Naive thymus-derived CD8-positive, alpha-beta T cell (primary cell): ENCODE data around the gene MLLT6. TPM values are rescaled to one million over a fixed set of nuclear protein-coding genes. Genes with fewer than 3 reads are reported as not detected.
"Not testable (repeated sequence)": the region's sequence is repeated elsewhere in the genome, so short reads cannot be mapped to it uniquely, and the experiment has no call there.

Experiments
- ATAC-seq, 2 donors: fragments of 150-1000 bp; cut with Tn5 transposase in 1 of 2; sonication (Bioruptor Pico), chemical (Tn5 transposase) in 1 of 2; 1 replicate in 1 of 2; 2 replicates in 1 of 2; pipeline ENCODE4 v1.10.0; 2021; ENCODE audit warnings: mild to moderate bottlenecking in 2 of 2, moderate library complexity in 2 of 2
- POLR2A ChIA-PET: fragments of 350-600 bp; sonication (Branson Sonifier 250); formaldehyde crosslinking; loops from one replicate; lab custom pipeline; 2021; ENCODE audit warnings: antibody characterized with exemption; lab: Charles Lee
- DNase-seq, 10 donors: peaks; one replicate each; pipeline versions ENCODE4 v3.0.0 to v3.0.0-alpha.2; 2020 to 2022
- H3K27ac Mint-ChIP-seq, 10 donors: one replicate each; pipeline ENCODE4 v1.8.0; 2020 to 2022; ENCODE audit warnings: mild to moderate bottlenecking in 10 of 10, mixed read lengths in 10 of 10, moderate library complexity in 4 of 10, inconsistent platforms in 1 of 10
- H3K27me3 Mint-ChIP-seq, 5 donors: one replicate each; pipeline ENCODE4 v1.8.0; 2021 to 2022; ENCODE audit warnings: mixed read lengths in 5 of 5
- H3K36me3 Mint-ChIP-seq, 3 donors: one replicate each; pipeline ENCODE4 v1.8.0; 2020 to 2022; ENCODE audit warnings: mixed read lengths in 3 of 3, mild to moderate bottlenecking in 2 of 3, inconsistent platforms in 1 of 3
- H3K4me1 Mint-ChIP-seq, 4 donors: one replicate each; pipeline ENCODE4 v1.8.0; 2021 to 2022; ENCODE audit warnings: mixed read lengths in 4 of 4
- H3K4me3 Mint-ChIP-seq, 10 donors: one replicate each; pipeline ENCODE4 v1.8.0; 2020 to 2022; ENCODE audit warnings: mild to moderate bottlenecking in 10 of 10, mixed read lengths in 10 of 10, moderate library complexity in 6 of 10, inconsistent platforms in 1 of 10
- H3K9me3 Mint-ChIP-seq, 9 donors: one replicate each; pipeline ENCODE4 v1.8.0; 2020 to 2022; ENCODE audit warnings: mixed read lengths in 9 of 9, mild to moderate bottlenecking in 3 of 9, inconsistent platforms in 1 of 9, moderate library complexity in 1 of 9
- polyA plus RNA-seq, 3 donors: library from polyadenylated mRNA; unstranded; fragments of 300-500 nt; fragmentation: Illumina TruSeq; gene quantifications; one replicate each; pipeline ENCODE4 v1.2.3, GENCODE V29; 2021
- total RNA-seq, 8 experiments: library from RNA in 2 of 8; stranded (reverse) in 2 of 8; gene quantifications; one replicate each; pipeline ENCODE4 v1.2.3 and lab custom pipeline; 2021 to 2026

The MLLT6 gene
- total and polyA plus RNA-seq, 5 experiments from 2014 or later, result 5.5 to 489 (median 11.9) TPM

DNA sequence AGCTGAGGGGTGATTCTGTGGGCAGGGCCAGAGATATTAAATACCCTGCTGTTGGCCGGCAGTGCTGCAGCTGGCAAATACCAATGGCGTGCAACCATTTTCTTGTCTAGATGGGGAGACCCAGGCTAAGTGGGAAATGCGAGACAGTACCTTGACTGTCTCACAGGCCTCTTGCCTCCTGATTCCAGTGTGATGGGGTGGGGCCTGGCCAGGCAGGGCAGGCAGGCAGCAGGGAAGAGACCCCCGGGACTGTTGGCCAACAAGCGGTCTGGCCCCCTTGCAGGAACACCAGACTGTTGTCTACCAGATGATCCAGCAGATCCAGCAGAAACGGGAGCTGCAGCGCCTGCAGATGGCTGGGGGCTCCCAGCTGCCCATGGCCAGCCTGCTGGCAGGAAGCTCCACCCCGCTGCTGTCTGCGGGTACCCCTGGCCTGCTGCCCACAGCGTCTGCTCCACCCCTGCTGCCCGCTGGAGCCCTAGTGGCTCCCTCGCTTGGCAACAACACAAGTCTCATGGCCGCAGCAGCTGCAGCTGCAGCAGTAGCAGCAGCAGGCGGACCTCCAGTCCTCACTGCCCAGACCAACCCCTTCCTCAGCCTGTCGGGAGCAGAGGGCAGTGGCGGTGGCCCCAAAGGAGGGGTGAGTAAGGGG is 19.4 kb downstream of the MLLT6 start:
- POLR2A ChIA-PET, result interaction anchor here (12.1 kb wide), 1 partner anchor 15 kb away, joined by 395 read pairs; the partner anchor contains the start of gene MLLT6
- H3K9me3 Mint-ChIP-seq, result no peaks in the 10 kb centered on the region
- H3K4me3 Mint-ChIP-seq, result peak overlapping the region in 5 of 10 donors; percentile 4 to 52 (median 24)
- DNase-seq, result no peak
- H3K4me1 Mint-ChIP-seq, result peaks cover 21 to 73% (median 71%) of the 10 kb centered on the region in 4 donors
- H3K36me3 Mint-ChIP-seq, result peaks cover 0 to 43% (median 8%) of the 10 kb centered on the region in 3 donors
- no peak for ATAC-seq
- peaks cover 0 to 2% (median 0%) of the 10 kb centered on the region in 5 donors for H3K27me3 Mint-ChIP-seq
- H3K27ac Mint-ChIP-seq, result peak overlapping the region in 8 of 10 donors; percentile 38 to 92 (median 66)

- H3K4me1 Mint-ChIP-seq, result peaks cover 21 to 76% (median 71%) of the 10 kb centered on the region in 4 donors
These were observed 20.0 kb downstream of the MLLT6 start for GRCh38 chr17:38725066-38725465.

GRCh38 chr17:38726145-38726544 is 21.1 kb downstream of the MLLT6 start:
- peaks cover 0 to 31% (median 4%) of the 10 kb centered on the region in 3 donors for H3K36me3 Mint-ChIP-seq
- peak overlapping the region in 9 of 10 donors; percentile 43 to 93 (median 85) for H3K27ac Mint-ChIP-seq
- not testable (repeated sequence) for H3K9me3 Mint-ChIP-seq, ATAC-seq, DNase-seq, H3K27me3 Mint-ChIP-seq
- POLR2A ChIA-PET, result interaction anchor here (12.1 kb wide), 1 partner anchor 17 kb away, joined by 395 read pairs; the partner anchor contains the start of gene MLLT6
- H3K4me1 Mint-ChIP-seq, result peaks cover 22 to 79% (median 73%) of the 10 kb centered on the region in 4 donors
- peak overlapping the region in 5 of 10 donors; percentile 9 to 67 (median 39) for H3K4me3 Mint-ChIP-seq

More at GRCh38 chr17:38725066-38725465, 20.0 kb downstream of the MLLT6 start:
- Mint-ChIP-seq H3K4me3 (peak overlapping the region in 6 of 10 donors; percentile 5 to 52 (median 27)), H3K36me3 (peaks cover 0 to 40% (median 8%) of the 10 kb centered on the region in 3 donors), H3K27ac (peak overlapping the region in 7 of 10 donors; percentile 49 to 81 (median 70)), H3K27me3 (peaks cover 0 to 2% (median 0%) of the 10 kb centered on the region in 5 donors), H3K9me3 (no peaks in the 10 kb centered on the region)
- DNase-seq (no peak), ATAC-seq (no peak)
- POLR2A ChIA-PET, result interaction anchor here (12.1 kb wide), 1 partner anchor 16 kb away, joined by 395 read pairs; the partner anchor contains the start of gene MLLT6

DNA sequence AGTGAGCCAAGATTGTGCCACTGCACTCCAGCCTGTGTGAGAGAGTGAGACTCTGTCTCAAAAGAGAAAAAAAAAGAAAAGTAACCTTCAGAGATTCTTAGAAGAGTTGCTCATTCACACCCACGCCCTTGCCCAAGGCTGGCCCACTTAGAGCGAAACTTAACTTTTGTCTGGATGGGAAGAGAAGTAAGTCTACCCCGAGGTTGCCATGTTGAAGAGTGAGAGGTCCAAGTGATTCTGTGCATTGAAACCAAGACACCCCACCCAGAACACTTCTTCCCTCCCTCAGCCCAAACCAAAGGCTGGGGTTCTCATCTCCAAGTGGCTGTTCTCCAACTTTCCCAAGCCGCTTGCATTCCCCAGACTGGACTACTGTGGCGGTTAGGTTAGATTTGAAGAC is 22.7 kb downstream of the MLLT6 start:
- Mint-ChIP-seq H3K27me3 (peaks cover 0 to 2% (median 0%) of the 10 kb centered on the region in 5 donors), H3K4me1 (peaks cover 26 to 83% (median 81%) of the 10 kb centered on the region in 4 donors), H3K9me3 (no peaks in the 10 kb centered on the region), H3K36me3 (peaks cover 0 to 28% (median 3%) of the 10 kb centered on the region in 3 donors), H3K4me3 (peak overlapping the region; percentile 60 to 84 (median 72)), H3K27ac (peak overlapping the region; percentile 68 to 97 (median 90))
- ATAC-seq (no peak), DNase-seq (peak in 2 of 10 donors; percentile 35 to 40)
- POLR2A ChIA-PET, result interaction anchor here (1.5 to 12.1 kb wide), 8 partner anchors 18 to 169 kb away, joined by 4 to 395 read pairs (median 9); partner anchors contain the start of genes EPOP, LASP1, MLLT6 and PSMB3

- peak overlapping the region; percentile 68 to 97 (median 90) for H3K27ac Mint-ChIP-seq
- H3K27me3 Mint-ChIP-seq, result peaks cover 0 to 2% (median 0%) of the 10 kb centered on the region in 5 donors
- ATAC-seq (peak; percentile 50 to 74), DNase-seq (peak in 9 of 10 donors; percentile 60 to 90 (median 78))
- no peaks in the 10 kb centered on the region for H3K9me3 Mint-ChIP-seq
- peak overlapping the region; percentile 60 to 84 (median 72) for H3K4me3 Mint-ChIP-seq
- H3K36me3 Mint-ChIP-seq, result peaks cover 0 to 28% (median 0%) of the 10 kb centered on the region in 3 donors
- peaks cover 28 to 79% (median 78%) of the 10 kb centered on the region in 4 donors for H3K4me1 Mint-ChIP-seq
- POLR2A ChIA-PET, result interaction anchor here (0.9 to 12.1 kb wide), 10 partner anchors 18 to 230 kb away, joined by 3 to 395 read pairs (median 7); partner anchors contain the start of genes EPOP, LASP1, MLLT6 and PSMB3
These were observed 23.3 kb downstream of the MLLT6 start for GRCh38 chr17:38728290-38728831.

GRCh38 chr17:38729368-38729885 is 24.4 kb downstream of the MLLT6 start:
- peak overlapping the region; percentile 43 to 97 (median 84) for H3K27ac Mint-ChIP-seq
- ATAC-seq (no peak), DNase-seq (no peak)
- POLR2A ChIA-PET, result interaction anchor here (1.2 to 12.1 kb wide), 7 partner anchors 17 to 229 kb away, joined by 3 to 395 read pairs (median 11); partner anchors contain the start of genes EPOP, MLLT6 and PSMB3
- peak overlapping the region; percentile 60 to 84 (median 71) for H3K4me3 Mint-ChIP-seq
- H3K36me3 Mint-ChIP-seq, result peaks cover 0 to 20% (median 0%) of the 10 kb centered on the region in 3 donors
- H3K9me3 Mint-ChIP-seq, result no peaks in the 10 kb centered on the region
- peaks cover 29 to 82% (median 81%) of the 10 kb centered on the region in 4 donors for H3K4me1 Mint-ChIP-seq
- peaks cover 0 to 2% (median 0%) of the 10 kb centered on the region in 5 donors for H3K27me3 Mint-ChIP-seq

GRCh38 chr17:38729886-38730525 is 24.9 kb downstream of the MLLT6 start, which contains the start of gene CISD3:
TSS of gene CISD3 (plus strand) at chr17:38730341. CDS start at chr17:38730359, 18 bp downstream.
- peak; percentile 78 to 80 for ATAC-seq
- peaks cover 30 to 83% (median 82%) of the 10 kb centered on the region in 4 donors for H3K4me1 Mint-ChIP-seq
- DNase-seq, result peak; percentile 73 to 90 (median 84)
- H3K9me3 Mint-ChIP-seq, result no peaks in the 10 kb centered on the region
- H3K27ac Mint-ChIP-seq, result peak within 1 kb of the TSS; percentile 88 to 97 (median 96)
- peaks cover 0 to 16% (median 0%) of the 10 kb centered on the region in 3 donors for H3K36me3 Mint-ChIP-seq
- peaks cover 0 to 2% (median 0%) of the 10 kb centered on the region in 5 donors for H3K27me3 Mint-ChIP-seq
- peak within 1 kb of the TSS; percentile 84 to 98 (median 95) for H3K4me3 Mint-ChIP-seq
- POLR2A ChIA-PET, result interaction anchor here (0.6 to 12.1 kb wide), 13 partner anchors 16 to 424 kb away, joined by 3 to 395 read pairs (median 7); partner anchors contain the start of genes EPOP, LASP1, MLLT6 and PSMB3

GRCh38 chr17:38730526-38731379 is 25.7 kb downstream of the MLLT6 start:
- Mint-ChIP-seq H3K36me3 (peaks cover 0 to 14% (median 0%) of the 10 kb centered on the region in 3 donors), H3K4me1 (peaks cover 33 to 80% (median 79%) of the 10 kb centered on the region in 4 donors), H3K27ac (peak overlapping the region; percentile 85 to 97 (median 93)), H3K9me3 (no peaks in the 10 kb centered on the region), H3K4me3 (peak overlapping the region; percentile 84 to 98 (median 95)), H3K27me3 (peaks cover 0 to 2% (median 0%) of the 10 kb centered on the region in 5 donors)
- DNase-seq (no peak), ATAC-seq (no peak)
- POLR2A ChIA-PET, result interaction anchor here (0.6 to 6.1 kb wide), 10 partner anchors 22 to 423 kb away, joined by 3 to 75 read pairs (median 6); partner anchors contain the start of genes EPOP, LASP1, MLLT6 and PSMB3

- Mint-ChIP-seq H3K9me3 (no peaks in the 10 kb centered on the region), H3K27ac (peak overlapping the region; percentile 51 to 96 (median 86)), H3K27me3 (peaks cover 0 to 2% (median 0%) of the 10 kb centered on the region in 5 donors), H3K4me1 (peaks cover 33 to 73% (median 71%) of the 10 kb centered on the region in 4 donors), H3K36me3 (peaks cover 0 to 10% (median 0%) of the 10 kb centered on the region in 3 donors), H3K4me3 (peak overlapping the region; percentile 45 to 98 (median 95))
- ATAC-seq, result no peak
- POLR2A ChIA-PET, result interaction anchor here (1.4 to 6.1 kb wide), 5 partner anchors 21 to 57 kb away, joined by 5 to 75 read pairs (median 8); partner anchors contain the start of genes EPOP, MLLT6 and PSMB3
- DNase-seq, result no peak
These were observed 26.6 kb downstream of the MLLT6 start for GRCh38 chr17:38731526-38732294.
